ENCODE data around the gene MUC21. TPM values are rescaled to one million over a fixed set of nuclear protein-coding genes. Genes with fewer than 3 reads are reported as not detected.
"Not testable (repeated sequence)": the region's sequence is repeated elsewhere in the genome, so short reads cannot be mapped to it uniquely, and the experiment has no call there.

MUC21 gene
- polyA plus RNA-seq, 1 of the 3 experiments (the other 2 are of a cell fraction): not detected

- POLR2A ChIA-PET; H3K9me2 ChIP-seq; CTCF ChIA-PET; H3K9me3 ChIP-seq; H3K79me2 ChIP-seq (ENCODE audit: insufficient read depth); DNase-seq; H4K20me1 ChIP-seq (ENCODE audit: insufficient read depth); H3K36me3 ChIP-seq (replicated peaks in 1 of 2; ENCODE audit: control insufficient read depth in 1 of 2, insufficient read depth in 2 of 2, low read length in 1 of 2); H2AFZ ChIP-seq (ENCODE audit: low read depth); H3K4me3 ChIP-seq (ENCODE audit: low read depth in 2 of 2, low read length in 1 of 2); H3K4me2 ChIP-seq; H3K4me1 ChIP-seq (ENCODE audit: control insufficient read depth in 1 of 2, insufficient read depth in 2 of 2, low read depth in 1 of 2, low read length in 1 of 2); H3K27ac ChIP-seq (ENCODE audit: low read depth in 2 of 2, low read length in 1 of 2); H3K27me3 ChIP-seq (ENCODE audit: insufficient read depth); H3K9ac ChIP-seq; H3F3A ChIP-seq (replicated peaks; ENCODE audit: insufficient read depth): not testable (repeated sequence)
- 41% methylated on average over 6 of the region's 6 CpGs for WGBS (ENCODE audit: low lambda C conversion rate)
Observed at GRCh38 chr6:30969171-30969570, 14.3 kb upstream of the MUC21 start.

- TF ChIP-seq EZH2phosphoT487 (IDR thresholded peaks at IDR 0.05; ENCODE audit: borderline replicate concordance, low read depth) (no peak), FOSL2 (IDR thresholded peaks at IDR 0.05; ENCODE audit: borderline replicate concordance, low read depth) (no peak), NRF1 (IDR thresholded peaks at IDR 0.05; ENCODE audit: low read depth, low read length) (no peak), ZBTB33 (IDR thresholded peaks at IDR 0.05; ENCODE audit: borderline replicate concordance, low read depth) (no peak), MAX (IDR thresholded peaks at IDR 0.05; ENCODE audit: low read depth) (no peak), CHD2 (IDR thresholded peaks at IDR 0.05; ENCODE audit: low read length, partially characterized antibody) (no peak), ELF1 (IDR thresholded peaks at IDR 0.05) (no peak)
- H3K4me1 ChIP-seq (ENCODE audit: control insufficient read depth in 1 of 2, insufficient read depth in 2 of 2, low read depth in 1 of 2, low read length in 1 of 2): no peaks in the 10 kb centered on the region
- 53% methylated on average over 5 of the region's 5 CpGs for WGBS (ENCODE audit: low lambda C conversion rate)
- ChIA-PET CTCF (no interaction called here), POLR2A (no interaction called here)
- no peaks in the 10 kb centered on the region for H3K36me3 ChIP-seq (replicated peaks in 1 of 2; ENCODE audit: control insufficient read depth in 1 of 2, insufficient read depth in 2 of 2, low read length in 1 of 2)
- no peak overlapping the region for H3K27ac ChIP-seq (ENCODE audit: low read depth in 2 of 2, low read length in 1 of 2)
- H3K79me2 ChIP-seq (ENCODE audit: insufficient read depth): no peaks in the 10 kb centered on the region
- no peaks in the 10 kb centered on the region for H3F3A ChIP-seq (replicated peaks; ENCODE audit: insufficient read depth)
- no peaks in the 10 kb centered on the region for H3K9me3 ChIP-seq
- H3K4me2 ChIP-seq: no peak overlapping the region
- H3K9ac ChIP-seq: no peak overlapping the region
- H2AFZ ChIP-seq (ENCODE audit: low read depth): no peak overlapping the region
- H3K4me3 ChIP-seq (ENCODE audit: low read depth in 2 of 2, low read length in 1 of 2): no peak overlapping the region
- no peaks in the 10 kb centered on the region for H4K20me1 ChIP-seq (ENCODE audit: insufficient read depth)
- DNase-seq: no peak
- H3K27me3 ChIP-seq (ENCODE audit: insufficient read depth): no peaks in the 10 kb centered on the region; the same call in 1 of the 2 replicates
- H3K9me2 ChIP-seq: no peaks in the 10 kb centered on the region
Observed at GRCh38 chr6:30970946-30971345, 12.6 kb upstream of the MUC21 start.

GRCh38 chr6:30972816-30973215, 10.7 kb upstream of the MUC21 start:
- Histone ChIP-seq H3K9ac (no peak overlapping the region), H3K36me3 (replicated peaks in 1 of 2; ENCODE audit: control insufficient read depth in 1 of 2, insufficient read depth in 2 of 2, low read length in 1 of 2) (no peaks in the 10 kb centered on the region), H3K9me2 (no peaks in the 10 kb centered on the region), H3K27me3 (ENCODE audit: insufficient read depth) (no peaks in the 10 kb centered on the region; the same call in 1 of the 2 replicates), H3F3A (replicated peaks; ENCODE audit: insufficient read depth) (no peaks in the 10 kb centered on the region), H4K20me1 (ENCODE audit: insufficient read depth) (no peaks in the 10 kb centered on the region), H3K9me3 (no peaks in the 10 kb centered on the region), H2AFZ (ENCODE audit: low read depth) (no peak overlapping the region), H3K4me3 (ENCODE audit: low read depth in 2 of 2, low read length in 1 of 2) (no peak overlapping the region), H3K79me2 (ENCODE audit: insufficient read depth) (no peaks in the 10 kb centered on the region), H3K4me2 (no peak overlapping the region), H3K27ac (ENCODE audit: low read depth in 2 of 2, low read length in 1 of 2) (no peak overlapping the region), H3K4me1 (ENCODE audit: control insufficient read depth in 1 of 2, insufficient read depth in 2 of 2, low read depth in 1 of 2, low read length in 1 of 2) (no peaks in the 10 kb centered on the region)
- ChIA-PET POLR2A (no interaction called here), CTCF (interaction anchor here (2.3 kb wide), 1 partner anchor 107 kb away, joined by 6 read pairs; no protein-coding TSS in a partner anchor)
- 74% methylated on average over 4 of the region's 4 CpGs for WGBS (ENCODE audit: low lambda C conversion rate)
- DNase-seq: no peak
- no peak for TF ChIP-seq NFIC (IDR thresholded peaks at IDR 0.05; ENCODE audit: borderline replicate concordance)
- no peak for TF ChIP-seq REST (IDR thresholded peaks at IDR 0.05; ENCODE audit: low read depth, low read length)
- no peak for TF ChIP-seq RFX5 (IDR thresholded peaks at IDR 0.05; ENCODE audit: low read length)
- TF ChIP-seq YY1 (IDR thresholded peaks at IDR 0.05; ENCODE audit: low read depth): no peak
- no peak for TF ChIP-seq RCOR1 (IDR thresholded peaks at IDR 0.05; ENCODE audit: low read length)
- no peak for TF ChIP-seq EP300 (IDR thresholded peaks at IDR 0.05; ENCODE audit: borderline replicate concordance in 1 of 2, low read depth in 1 of 2, low read length in 1 of 2)
- TF ChIP-seq FOXM1 (IDR thresholded peaks at IDR 0.05; ENCODE audit: low read depth): no peak
- no peak for TF ChIP-seq GABPA (IDR thresholded peaks at IDR 0.05; ENCODE audit: low read depth)
- TF ChIP-seq NRF1 (IDR thresholded peaks at IDR 0.05; ENCODE audit: low read depth, low read length): no peak
- TF ChIP-seq TEAD4 (IDR thresholded peaks at IDR 0.05; ENCODE audit: borderline replicate concordance, insufficient read depth): no peak
- TF ChIP-seq SIN3A (IDR thresholded peaks at IDR 0.05; ENCODE audit: borderline replicate concordance, low read depth, low read length): no peak

All from SK-N-SH (cell line).